ENCODE data around the gene REPS2. TPM values are rescaled to one million over a fixed set of nuclear protein-coding genes. Genes with fewer than 3 reads are reported as not detected.

Gene REPS2
- total RNA-seq, 1 donor from 2014 or later, result 7.9 TPM

DNA sequence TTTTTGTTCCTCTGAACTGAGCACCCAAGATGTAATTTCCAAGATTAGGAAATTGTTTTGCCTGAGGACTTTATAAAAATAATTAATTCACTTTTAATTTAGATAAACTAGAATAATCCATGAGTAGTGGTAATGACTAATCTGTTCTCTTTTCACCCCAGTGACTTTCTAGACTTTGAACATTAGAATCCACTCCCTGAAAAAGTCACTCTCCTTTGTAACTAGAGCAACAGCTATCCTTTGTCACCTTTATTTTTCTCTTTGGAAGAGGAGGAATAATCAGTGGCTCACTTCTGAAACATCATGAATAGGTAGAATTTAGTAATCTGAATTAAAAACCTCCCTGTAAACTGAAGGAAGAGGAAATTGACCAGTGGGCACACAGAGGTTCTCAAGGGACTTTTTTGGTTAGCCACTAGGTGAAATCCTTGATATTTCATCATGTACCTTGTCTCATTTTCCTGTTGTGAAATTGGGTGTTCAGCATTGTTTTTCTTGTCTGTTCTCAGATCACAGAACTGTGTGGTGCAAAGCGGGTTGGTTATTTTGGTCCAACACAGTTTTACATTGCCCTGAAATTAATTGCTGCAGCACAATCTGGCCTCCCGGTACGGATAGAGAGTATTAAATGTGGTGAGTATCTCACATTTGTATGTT lies 59.4 kb downstream of the REPS2 start:
- no peak for DNase-seq

DNA sequence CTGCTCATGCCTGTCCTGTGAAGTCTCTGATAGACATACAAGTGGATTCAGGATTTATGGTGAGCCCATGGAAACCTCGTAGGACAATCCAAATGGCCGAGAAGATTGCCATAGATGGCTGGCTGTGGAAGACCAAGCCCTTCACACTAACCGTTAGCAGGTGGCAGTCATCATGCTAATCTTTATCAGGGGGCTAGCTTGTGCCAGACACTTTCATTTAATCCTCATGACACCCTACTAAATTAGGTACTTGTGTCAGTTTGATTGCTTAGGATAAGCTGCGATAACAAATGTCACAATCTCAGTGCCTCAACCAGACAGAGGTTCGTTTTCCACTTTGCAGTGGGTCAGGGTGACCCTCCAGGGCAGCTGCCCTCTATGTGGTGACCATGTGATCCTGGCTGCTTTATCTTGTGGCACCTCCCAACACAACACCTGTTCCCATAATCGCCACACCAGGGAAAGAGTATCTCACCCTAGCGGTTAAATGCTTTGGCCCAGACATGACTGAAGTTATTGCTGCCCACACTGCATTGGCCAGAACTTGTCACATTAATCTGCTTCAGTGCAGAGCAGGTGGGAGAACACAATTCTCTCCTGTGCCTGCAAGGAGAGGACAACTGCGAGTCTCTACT lies 60.8 kb downstream of the REPS2 start:
- DNase-seq, result no peak

DNA sequence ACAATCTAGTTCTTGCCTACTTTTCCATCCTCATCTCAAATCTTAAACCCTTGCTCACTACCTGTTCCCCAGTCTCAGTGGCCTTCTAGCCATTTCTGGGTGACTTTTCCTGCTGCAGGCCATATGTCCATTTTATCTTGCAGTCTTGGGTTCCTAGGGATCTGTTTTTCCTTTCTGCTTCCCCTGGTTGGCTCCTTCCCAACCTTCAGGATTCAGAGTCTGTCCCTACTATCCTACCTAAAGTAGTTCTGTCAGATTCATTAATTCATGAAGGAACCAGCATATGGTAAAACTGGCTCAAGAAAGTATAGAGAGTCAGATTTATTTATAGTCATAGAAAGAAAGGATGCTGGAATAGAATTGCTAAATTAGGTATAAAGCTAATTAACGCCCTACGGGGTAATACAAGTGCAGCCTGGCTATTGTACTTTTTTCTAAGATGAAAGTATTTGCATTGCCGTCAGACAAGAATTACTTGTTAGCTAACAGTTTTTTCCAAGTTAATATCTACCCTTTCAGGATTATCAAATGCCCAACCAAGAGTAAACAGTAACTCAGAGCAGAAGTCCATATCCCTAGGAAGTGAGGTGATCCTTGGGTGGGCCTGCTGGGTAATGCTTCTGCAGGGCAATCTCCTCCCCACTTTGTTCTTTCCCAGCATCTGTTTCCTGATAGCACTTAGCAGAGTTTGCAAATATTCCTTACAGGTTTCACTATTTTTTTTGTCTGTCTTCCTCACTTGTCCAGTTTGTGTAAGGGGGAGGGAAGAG lies 63.6 kb downstream of the REPS2 start:
- no peak for DNase-seq

DNA sequence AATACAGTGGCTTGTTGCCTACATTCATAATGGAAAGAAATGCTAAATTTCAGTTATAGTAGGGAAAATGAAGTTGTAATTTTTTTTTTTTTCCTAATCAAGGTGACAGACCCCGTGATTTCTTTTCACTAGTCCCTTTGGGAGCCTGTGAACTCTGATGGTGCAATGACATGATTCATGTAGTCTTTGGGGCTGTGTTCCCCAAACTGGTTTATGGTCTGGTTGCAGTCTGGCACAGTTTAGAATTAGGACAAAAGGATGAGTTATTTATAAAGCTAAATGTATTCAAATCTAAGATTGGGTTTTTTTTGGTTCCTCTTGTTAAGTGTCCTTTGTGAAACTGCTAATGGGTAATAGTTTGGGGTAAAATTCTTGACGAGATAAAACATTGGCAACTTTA lies 66.0 kb downstream of the REPS2 start:
- DNase-seq, result no peak

DNA sequence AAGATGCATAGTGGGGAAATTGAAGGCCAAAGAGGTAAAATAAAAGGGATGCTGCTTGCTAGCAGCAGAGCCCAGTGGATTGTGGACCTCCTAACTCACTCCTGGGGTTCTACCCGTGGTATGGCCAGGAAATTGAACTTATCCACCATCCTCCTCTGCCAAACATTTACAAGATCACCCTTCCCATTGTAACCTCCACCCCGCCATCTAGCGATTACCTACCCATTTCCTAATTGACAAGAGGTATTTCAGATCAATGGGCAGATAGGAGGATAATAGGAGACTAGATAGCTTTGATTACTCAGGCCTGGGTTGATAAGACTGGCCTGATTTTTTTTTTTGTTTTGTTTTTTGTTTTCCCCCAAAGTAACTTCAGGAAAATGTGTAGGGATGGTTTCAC lies 67.8 kb downstream of the REPS2 start:
- no peak for DNase-seq

DNA sequence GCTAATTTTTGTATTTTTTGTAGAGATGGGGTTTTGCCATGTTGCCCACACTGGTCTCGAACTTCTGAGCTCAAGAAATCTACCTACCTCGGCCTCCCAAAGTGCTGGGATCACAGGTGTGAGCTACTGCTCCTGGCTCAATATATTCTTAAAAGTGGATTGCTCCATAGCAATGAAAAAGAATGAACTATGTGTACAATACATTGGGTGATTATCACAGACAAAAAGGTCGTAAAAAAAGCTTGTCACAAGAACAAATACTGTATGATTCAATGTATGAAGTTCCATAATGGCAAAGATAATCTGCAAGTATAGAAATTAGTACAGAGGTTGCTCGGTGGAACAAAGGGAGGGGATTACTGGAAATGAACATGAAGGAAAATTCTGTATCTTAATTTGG lies 70.7 kb downstream of the REPS2 start:
- no peak for DNase-seq

DNA sequence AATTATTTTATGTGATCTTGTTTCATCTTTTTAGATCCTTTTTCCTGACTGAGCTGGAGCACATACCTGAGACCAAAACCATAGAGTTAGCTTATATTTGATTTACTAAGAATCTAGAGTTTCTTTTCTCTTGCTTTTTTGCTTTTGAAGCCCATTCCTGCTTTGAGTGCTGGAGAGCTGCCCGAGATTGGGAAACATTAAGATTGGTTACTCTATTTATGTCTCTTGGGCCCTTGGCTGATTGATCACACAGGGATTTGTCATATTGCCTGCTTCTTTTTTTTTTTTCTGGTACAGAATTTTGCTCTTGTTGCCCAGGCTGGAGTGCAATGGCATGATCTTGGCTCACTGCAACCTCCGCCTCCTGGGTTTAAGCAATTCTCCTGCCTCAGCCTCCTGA lies 73.9 kb downstream of the REPS2 start:
- DNase-seq, result no peak

DNA sequence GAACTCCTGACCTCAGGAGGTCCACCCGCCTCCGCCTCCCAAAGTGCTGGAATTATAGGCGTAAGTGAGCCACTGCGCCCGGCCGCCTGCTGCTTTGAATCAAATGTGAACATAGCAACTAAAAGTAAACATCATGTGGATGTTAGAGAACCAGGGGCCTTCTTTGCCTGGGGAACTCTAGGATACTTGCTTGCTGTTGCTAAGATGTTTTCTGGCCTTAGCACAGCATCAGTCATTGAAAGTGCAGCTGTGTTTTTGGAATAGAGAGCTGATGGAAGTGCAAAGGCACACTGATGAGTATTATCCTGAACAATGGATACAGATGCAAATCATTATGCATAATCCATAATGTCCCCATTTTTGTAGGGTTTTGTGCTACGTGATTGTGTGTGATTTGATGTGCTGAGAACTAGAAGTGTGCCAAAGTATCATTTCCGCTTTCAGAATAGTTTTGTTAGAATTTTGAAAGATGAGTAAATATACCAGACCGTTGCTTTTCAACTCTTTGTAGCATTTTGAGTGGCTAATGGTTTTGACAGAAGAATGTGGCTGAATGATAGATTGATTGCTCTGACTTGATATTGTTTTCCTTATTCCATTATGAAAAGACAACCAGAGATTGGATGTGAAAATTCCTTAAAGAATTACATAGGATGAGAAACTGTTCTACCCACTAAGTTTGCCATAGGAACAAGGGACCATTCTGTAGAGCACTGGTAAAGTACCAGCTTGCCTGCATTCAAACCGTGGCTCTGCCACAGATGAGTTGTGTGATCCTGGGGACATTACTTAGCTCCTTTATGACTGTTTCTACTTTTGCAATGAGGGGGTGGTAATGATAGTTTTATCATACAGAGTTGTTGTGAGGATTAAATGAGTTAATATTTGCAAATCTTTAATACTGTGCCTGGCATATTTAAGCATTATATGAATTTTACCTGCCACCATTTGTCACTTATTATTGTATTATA lies 74.7 kb downstream of the REPS2 start:
- peak; percentile 75 for DNase-seq

DNA sequence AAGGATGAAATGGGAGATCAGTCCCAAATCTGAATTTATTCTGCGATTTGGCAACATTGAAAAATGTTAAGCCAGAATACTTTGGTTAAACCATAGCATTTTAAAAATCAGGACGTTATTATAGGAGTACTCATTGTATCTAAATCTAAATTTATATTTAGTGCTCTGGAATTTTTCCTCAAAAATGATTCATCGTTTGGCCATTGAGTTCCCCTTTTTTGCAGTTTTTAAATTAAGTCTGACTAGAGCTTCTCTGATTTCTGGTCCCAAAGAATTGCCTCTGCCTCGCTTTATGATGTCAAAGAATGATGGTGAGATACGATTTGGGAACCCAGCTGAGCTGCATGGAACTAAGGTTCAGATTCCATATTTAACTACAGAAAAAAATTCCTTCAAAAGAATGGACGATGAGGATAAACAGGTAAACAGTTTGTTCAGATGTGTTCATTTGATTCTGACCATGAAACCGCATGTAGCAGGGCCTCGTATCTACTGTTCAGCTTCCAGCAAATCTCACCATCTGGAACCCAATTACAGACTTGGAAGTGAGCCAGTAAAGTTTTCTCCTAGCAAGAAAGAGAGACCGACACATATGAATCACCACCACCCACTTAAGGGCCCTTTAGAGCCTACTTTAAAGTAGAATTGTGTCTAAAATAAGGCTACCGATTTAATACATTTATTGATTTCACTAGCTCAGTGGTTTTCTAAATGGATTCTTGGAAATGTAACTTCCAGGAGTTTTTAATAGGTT lies 75.6 kb downstream of the REPS2 start:
- peak; percentile 67 for DNase-seq

DNA sequence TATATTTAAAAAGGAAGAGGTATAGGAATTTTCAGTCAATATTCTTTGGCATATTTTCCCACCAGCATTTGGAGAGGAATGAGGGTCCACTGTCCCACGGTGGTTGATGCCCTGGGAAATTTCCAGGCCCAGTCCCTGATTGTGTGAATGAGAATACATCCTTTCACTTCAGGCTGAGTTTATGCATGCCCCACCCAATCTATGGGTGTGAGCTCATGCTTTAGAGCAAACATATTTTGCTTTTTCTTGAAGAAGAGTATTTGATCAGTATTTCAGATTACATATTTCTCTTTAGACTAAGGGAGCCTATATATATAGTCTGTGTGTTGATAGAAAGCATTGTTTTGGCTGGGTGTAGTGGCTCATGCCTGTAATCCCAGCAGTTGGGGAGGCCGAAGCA lies 77.2 kb downstream of the REPS2 start:
- no peak for DNase-seq

DNA sequence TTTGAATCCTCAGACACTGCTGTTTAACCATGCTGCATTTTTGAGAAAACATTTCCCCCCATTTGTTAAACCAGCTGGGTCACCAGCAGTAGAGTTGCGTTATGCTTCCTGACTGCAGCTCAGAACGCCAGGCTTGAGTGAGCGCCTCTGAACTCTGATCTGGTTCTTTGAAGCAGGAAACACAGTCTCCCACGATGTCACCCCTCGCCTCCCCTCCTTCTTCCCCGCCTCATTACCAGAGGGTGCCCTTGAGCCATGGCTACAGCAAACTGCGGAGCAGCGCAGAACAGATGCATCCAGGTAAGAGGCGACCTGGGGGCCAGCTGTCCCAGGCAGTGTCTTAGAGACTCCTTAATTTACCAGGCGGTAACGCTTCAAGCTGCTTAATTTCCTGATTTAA lies 78.4 kb downstream of the REPS2 start:
- no peak for DNase-seq

DNA sequence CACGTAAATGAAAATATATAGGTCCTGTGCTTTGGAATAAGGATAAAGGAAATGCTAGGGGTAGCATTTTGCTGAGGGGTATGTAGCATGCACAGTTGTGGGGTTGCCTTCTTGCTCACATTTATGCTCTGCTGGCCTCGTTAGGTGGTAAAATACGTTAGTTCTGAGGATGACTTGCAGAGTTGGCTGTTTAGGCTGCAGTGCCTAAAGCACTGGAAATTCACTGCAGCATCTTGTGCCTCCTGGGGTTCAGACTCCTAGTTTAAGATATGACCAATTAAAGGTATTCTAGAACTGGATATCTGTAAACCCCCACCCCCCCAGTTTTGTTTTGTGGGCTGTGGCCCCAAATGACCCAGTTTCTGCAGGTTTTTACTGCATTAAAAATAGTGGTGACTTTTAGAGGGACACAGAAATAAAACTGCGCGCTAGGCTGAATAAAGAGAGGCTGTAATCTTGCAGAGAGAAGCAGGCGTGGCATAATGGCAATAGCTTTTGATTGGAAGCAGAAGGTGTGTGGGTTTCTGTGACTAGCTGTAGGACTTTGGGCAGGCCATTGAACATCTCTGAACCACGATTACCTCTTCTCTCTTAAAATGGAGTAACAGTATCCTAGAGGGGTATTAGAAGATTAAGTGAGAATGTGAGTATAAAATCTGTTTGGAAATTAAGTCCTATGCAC lies 79.3 kb downstream of the REPS2 start:
- no peak for DNase-seq

DNA sequence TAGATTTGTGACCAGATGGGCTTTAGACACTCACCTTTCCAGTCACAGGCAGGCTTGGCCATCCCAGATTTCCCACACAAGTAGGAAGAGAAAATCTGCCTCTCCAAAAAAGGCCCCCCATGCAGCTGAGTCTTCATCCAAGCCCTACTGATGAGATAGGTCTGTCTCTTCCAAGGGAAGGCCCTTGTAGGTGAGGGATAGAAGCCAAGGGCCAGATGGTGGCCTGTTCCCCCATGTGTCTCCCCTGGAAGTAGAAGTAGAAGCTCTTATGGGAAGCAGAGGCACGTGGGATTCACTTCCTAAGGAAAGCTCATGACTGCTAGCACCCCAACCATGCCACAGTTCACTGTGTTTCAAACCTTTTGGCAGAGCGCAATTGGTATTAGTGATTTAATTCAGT lies 81.5 kb downstream of the REPS2 start:
- DNase-seq, result no peak

DNA sequence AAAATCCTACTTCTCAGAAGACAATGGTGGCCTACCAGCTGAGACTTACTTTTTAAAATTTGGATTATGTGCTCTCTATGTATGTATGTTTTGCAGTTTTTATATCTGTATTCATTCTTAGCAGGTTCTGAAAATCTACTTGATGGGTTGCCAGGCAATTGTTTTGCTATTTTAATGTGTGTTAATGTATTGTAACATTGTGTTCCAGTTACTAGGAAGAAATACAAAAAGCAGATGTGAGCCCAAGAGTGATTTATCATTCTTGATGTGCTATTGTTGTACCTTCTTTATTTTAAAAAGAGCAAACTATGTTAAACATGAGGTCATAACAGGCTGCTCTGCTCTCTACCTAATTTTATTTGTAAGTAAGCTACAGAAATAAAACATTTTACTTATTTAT lies 81.9 kb downstream of the REPS2 start:
- peak; percentile 56 for DNase-seq

DNA sequence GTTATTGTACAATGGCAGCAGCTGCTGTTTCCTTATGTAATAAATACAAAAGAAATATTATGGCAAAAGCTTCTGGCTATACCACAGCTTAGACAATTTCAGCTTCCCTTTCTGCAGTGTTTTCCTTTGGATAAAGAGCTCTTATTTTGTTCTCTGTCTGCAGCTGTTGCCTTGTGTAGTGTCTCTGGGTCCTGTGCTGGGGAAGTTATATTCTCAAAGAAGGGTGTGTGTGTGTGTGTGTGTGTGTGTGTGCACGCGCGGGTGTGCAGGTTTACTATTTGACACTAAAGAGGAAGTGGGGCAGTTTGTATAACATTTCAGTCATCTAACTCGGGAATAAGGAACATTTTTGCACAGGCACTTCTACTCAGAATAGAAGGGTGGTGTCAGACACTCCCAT lies 83.6 kb downstream of the REPS2 start:
- peak; percentile 54 for DNase-seq

DNA sequence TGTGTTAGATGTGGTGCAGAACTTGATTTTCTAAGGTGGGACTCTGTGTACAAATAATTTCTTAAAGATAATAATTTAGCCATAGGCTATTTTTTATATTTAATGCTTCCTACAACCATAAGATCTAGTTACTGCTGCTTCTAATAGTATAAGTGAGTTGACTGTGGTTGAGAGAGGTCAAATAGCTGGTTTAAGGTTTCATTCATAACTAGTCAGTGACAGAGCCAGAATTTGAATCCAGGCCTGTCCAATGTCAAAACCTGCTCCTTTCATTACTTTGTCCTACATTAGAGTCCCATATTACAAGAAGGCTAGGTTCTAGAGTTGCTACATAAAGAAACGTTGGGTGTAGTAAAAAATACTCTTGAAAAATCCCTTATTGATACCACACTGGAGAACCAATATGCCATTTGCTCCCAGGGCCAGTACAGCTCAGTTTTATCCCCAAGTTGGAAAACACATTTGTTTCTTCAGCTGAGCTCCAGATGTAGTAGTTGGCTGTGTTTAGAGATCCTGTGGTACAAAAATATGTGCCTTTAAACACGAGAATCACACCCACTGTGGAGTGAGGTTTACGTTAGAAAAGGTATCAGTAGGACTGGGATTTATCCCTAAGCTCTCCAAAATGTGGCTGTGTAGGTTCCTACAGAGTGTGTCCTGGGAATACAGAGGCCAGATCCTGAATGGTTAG lies 84.3 kb downstream of the REPS2 start:
- no peak for DNase-seq

DNA sequence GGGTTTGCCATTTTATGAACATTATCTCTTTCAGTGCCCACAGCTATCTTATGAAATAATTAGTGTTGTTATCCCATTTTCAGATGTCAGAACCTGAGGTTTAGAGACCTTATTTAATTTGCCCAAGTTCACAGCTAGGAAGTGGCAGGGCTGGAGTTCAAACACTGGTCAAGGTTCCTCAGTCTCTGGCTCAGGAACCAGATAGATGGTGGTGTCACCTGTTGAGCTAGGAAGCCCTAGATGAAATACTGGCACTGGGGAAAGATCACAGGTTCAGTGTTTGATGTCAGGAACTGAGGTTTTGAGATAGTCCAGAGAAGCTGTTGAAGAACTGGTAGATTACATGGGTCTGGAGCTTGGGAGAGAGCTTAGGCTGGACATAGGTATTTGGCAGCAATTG lies 85.4 kb downstream of the REPS2 start:
- no peak for DNase-seq

DNA sequence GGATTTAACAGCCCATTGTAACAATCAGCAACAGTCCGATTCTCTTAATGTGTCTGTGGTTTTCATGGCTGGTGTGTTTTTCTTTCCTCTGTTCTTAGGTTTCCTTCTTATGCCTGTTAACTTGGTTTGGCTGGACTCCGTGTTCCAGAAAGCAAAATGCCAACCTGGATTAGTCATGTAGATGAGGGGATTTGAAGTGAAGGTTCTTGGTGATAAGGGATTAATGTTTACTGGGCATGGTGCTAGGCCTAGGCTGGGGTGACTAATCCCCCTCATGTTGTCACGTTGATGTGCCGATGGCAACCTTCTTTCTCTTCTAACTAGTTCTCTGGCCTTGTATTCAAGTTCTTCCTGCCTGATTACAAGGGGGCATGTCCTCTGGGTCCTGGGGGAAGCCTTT lies 85.9 kb downstream of the REPS2 start:
- DNase-seq, result peak; percentile 46

DNA sequence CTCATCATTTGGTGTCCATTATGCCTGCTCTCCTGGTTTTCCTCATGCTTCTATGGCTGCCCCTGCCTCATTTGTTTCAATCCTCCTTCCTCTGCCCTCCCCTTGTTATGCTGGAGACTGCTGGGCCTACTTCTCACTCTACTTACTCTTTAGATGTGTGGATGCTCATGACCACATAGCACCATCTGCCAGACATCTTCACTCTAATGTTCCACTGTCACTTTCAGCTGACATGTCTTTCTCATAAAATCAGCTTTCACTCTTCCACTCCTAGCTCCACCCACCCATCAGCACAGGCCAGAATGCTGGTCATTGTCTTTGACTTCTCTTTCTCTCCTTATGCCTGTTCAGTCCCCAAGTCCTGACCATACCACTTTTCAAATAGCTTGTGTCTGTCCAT lies 86.8 kb downstream of the REPS2 start:
- DNase-seq, result no peak

DNA sequence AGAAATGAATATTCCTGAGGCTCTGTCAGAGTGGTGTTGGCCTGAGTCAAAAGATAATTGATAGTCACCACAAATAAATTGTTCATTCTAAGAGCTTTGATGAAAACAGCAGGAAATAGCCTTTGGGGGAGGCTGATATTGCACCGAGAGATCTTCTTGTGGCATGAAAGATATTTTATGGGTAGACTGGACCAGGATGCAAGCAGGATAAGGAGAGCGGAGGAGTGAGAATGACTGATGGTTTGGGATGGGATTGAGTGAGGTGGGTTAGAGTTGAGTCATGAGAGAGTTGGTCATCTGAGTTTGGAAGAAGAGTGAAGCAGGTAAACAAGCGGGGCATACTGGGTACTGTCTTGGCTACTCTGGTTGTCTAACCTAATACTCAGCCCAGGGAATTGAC lies 88.7 kb downstream of the REPS2 start:
- DNase-seq, result no peak

Measured in tongue (tissue), 2 donors.